ENCODE results near the gene SUSD2. TPM values are rescaled to one million over a fixed set of nuclear protein-coding genes. Genes with fewer than 3 reads are reported as not detected.

The SUSD2 gene
- total and polyA plus RNA-seq, 2 donors from 2014 or later, result 14.8 to 25.2 TPM

GRCh38 chr22:24232725-24233124 is 51.4 kb downstream of the SUSD2 start:
- Histone ChIP-seq H3K4me3 (ENCODE audit: low read length in 3 of 3) (no peak overlapping the region), H3K4me1 (ENCODE audit: control insufficient read depth in 2 of 3, insufficient read depth in 2 of 3, low read depth in 1 of 3, low read length in 3 of 3) (no peaks in the 10 kb centered on the region), H3K36me3 (ENCODE audit: control insufficient read depth in 2 of 3, insufficient read depth in 3 of 3, low read length in 3 of 3) (no peaks in the 10 kb centered on the region), H3K9me3 (ENCODE audit: control insufficient read depth in 2 of 3, insufficient read depth in 1 of 3, low read length in 3 of 3) (no peaks in the 10 kb centered on the region), H3K27me3 (ENCODE audit: control insufficient read depth, insufficient read depth, low read length) (no peaks in the 10 kb centered on the region), H3K27ac (ENCODE audit: low read depth in 2 of 2, low read length in 2 of 2) (no peak overlapping the region), H3K9ac (ENCODE audit: low read length in 3 of 3) (no peak overlapping the region)
- no peak for TF ChIP-seq CTCF (IDR thresholded peaks at IDR 0.05; ENCODE audit: borderline replicate concordance, extremely low read depth, insufficient read depth)
- DNase-seq (peak in 1 of 5 donors; percentile 65), FAIRE-seq (no peak)
- intact Hi-C loops (cut with DNase I), result no loop called here

- DNase-seq (peak in 1 of 5 donors; percentile 72), FAIRE-seq (no peak)
- H3K4me1 ChIP-seq (ENCODE audit: control insufficient read depth in 2 of 3, insufficient read depth in 2 of 3, low read depth in 1 of 3, low read length in 3 of 3), result no peaks in the 10 kb centered on the region
- TF ChIP-seq CTCF (IDR thresholded peaks at IDR 0.05; ENCODE audit: borderline replicate concordance, extremely low read depth, insufficient read depth), result no peak
- H3K9me3 ChIP-seq (ENCODE audit: control insufficient read depth in 2 of 3, insufficient read depth in 1 of 3, low read length in 3 of 3), result no peaks in the 10 kb centered on the region
- H3K36me3 ChIP-seq (ENCODE audit: control insufficient read depth in 2 of 3, insufficient read depth in 3 of 3, low read length in 3 of 3), result no peaks in the 10 kb centered on the region
- intact Hi-C loops (cut with DNase I), result no loop called here
- no peak overlapping the region for H3K4me3 ChIP-seq (ENCODE audit: low read length in 3 of 3)
- no peaks in the 10 kb centered on the region for H3K27me3 ChIP-seq (ENCODE audit: control insufficient read depth, insufficient read depth, low read length)
- no peak overlapping the region for H3K27ac ChIP-seq (ENCODE audit: low read depth in 2 of 2, low read length in 2 of 2)
- H3K9ac ChIP-seq (ENCODE audit: low read length in 3 of 3), result no peak overlapping the region
Measured at GRCh38 chr22:24233235-24233634, 51.9 kb downstream of the SUSD2 start.

GRCh38 chr22:24233816-24234215 is 52.5 kb downstream of the SUSD2 start:
- no peak for TF ChIP-seq CTCF (IDR thresholded peaks at IDR 0.05; ENCODE audit: borderline replicate concordance, extremely low read depth, insufficient read depth)
- Histone ChIP-seq H3K9ac (ENCODE audit: low read length in 3 of 3) (no peak overlapping the region), H3K4me1 (ENCODE audit: control insufficient read depth in 2 of 3, insufficient read depth in 2 of 3, low read depth in 1 of 3, low read length in 3 of 3) (no peaks in the 10 kb centered on the region), H3K27ac (ENCODE audit: low read depth in 2 of 2, low read length in 2 of 2) (no peak overlapping the region), H3K27me3 (ENCODE audit: control insufficient read depth, insufficient read depth, low read length) (no peaks in the 10 kb centered on the region), H3K9me3 (ENCODE audit: control insufficient read depth in 2 of 3, insufficient read depth in 1 of 3, low read length in 3 of 3) (no peaks in the 10 kb centered on the region), H3K4me3 (ENCODE audit: low read length in 3 of 3) (no peak overlapping the region), H3K36me3 (ENCODE audit: control insufficient read depth in 2 of 3, insufficient read depth in 3 of 3, low read length in 3 of 3) (no peaks in the 10 kb centered on the region)
- DNase-seq (peak in 1 of 5 donors; percentile 66), FAIRE-seq (no peak)
- intact Hi-C loops (cut with DNase I), result no loop called here

GRCh38 chr22:24235315-24235714 is 54.0 kb downstream of the SUSD2 start:
- FAIRE-seq (no peak), DNase-seq (peak in 1 of 5 donors; percentile 58)
- Histone ChIP-seq H3K27me3 (ENCODE audit: control insufficient read depth, insufficient read depth, low read length) (no peaks in the 10 kb centered on the region), H3K27ac (ENCODE audit: low read depth in 2 of 2, low read length in 2 of 2) (no peak overlapping the region), H3K4me3 (ENCODE audit: low read length in 3 of 3) (no peak overlapping the region), H3K36me3 (ENCODE audit: control insufficient read depth in 2 of 3, insufficient read depth in 3 of 3, low read length in 3 of 3) (no peaks in the 10 kb centered on the region), H3K4me1 (ENCODE audit: control insufficient read depth in 2 of 3, insufficient read depth in 2 of 3, low read depth in 1 of 3, low read length in 3 of 3) (no peaks in the 10 kb centered on the region), H3K9ac (ENCODE audit: low read length in 3 of 3) (no peak overlapping the region), H3K9me3 (ENCODE audit: control insufficient read depth in 2 of 3, insufficient read depth in 1 of 3, low read length in 3 of 3) (no peaks in the 10 kb centered on the region)
- intact Hi-C loops (cut with DNase I), result no loop called here
- TF ChIP-seq CTCF (IDR thresholded peaks at IDR 0.05; ENCODE audit: borderline replicate concordance, extremely low read depth, insufficient read depth), result no peak

Data from kidney (tissue), 14 donors.